22Rv1 (cell line): Measurements from ENCODE around the gene TMEM109.

Source experiments
- H3K27ac ChIP-seq: fragments of 450-650 bp; 2 replicates; pipeline ENCODE4 v1.5.1; 2017
- ZFX ChIP-seq: fragments of 450-650 bp; IDR thresholded peaks from 2 replicates; pipeline ENCODE4 v1.6.1; 2017; ENCODE audit warnings: antibody characterized with exemption, borderline replicate concordance
- TF ChIP-seq, protein P1 (sequence below): fragments of 450-650 bp; IDR thresholded peaks from 2 replicates; pipeline ENCODE4 v1.5.1; 2017; ENCODE audit warnings: mild to moderate bottlenecking

The TMEM109 gene

GRCh38 chr11:60875366-60876167 lies 38.4 kb upstream of the TMEM109 start:
- no peak for TF ChIP-seq ZFX
- TF ChIP-seq, protein P1, sequence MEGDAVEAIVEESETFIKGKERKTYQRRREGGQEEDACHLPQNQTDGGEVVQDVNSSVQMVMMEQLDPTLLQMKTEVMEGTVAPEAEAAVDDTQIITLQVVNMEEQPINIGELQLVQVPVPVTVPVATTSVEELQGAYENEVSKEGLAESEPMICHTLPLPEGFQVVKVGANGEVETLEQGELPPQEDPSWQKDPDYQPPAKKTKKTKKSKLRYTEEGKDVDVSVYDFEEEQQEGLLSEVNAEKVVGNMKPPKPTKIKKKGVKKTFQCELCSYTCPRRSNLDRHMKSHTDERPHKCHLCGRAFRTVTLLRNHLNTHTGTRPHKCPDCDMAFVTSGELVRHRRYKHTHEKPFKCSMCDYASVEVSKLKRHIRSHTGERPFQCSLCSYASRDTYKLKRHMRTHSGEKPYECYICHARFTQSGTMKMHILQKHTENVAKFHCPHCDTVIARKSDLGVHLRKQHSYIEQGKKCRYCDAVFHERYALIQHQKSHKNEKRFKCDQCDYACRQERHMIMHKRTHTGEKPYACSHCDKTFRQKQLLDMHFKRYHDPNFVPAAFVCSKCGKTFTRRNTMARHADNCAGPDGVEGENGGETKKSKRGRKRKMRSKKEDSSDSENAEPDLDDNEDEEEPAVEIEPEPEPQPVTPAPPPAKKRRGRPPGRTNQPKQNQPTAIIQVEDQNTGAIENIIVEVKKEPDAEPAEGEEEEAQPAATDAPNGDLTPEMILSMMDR = no peak

DNA sequence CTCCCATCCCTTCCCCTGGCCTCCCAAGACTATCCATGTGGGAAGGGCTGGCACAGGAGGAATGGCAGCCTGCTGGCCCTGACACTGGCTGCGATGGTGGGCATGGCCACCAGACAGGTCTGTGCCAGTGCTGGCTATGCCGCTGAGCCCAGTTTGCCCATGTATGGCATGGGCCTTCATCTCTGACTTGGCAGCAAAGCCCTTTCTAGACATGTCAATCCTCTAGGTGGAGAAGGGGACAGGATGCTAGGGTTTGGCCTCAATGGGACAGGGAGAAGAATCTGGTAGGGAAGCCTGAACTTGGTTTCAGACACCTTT lies 37.8 kb upstream of the TMEM109 start:
- TF ChIP-seq ZFX = no peak
- TF ChIP-seq, protein P1 = no peak
- H3K27ac ChIP-seq = no peak overlapping the region

More at GRCh38 chr11:60875366-60876167, 38.4 kb upstream of the TMEM109 start:
- H3K27ac ChIP-seq = no peak overlapping the region

DNA sequence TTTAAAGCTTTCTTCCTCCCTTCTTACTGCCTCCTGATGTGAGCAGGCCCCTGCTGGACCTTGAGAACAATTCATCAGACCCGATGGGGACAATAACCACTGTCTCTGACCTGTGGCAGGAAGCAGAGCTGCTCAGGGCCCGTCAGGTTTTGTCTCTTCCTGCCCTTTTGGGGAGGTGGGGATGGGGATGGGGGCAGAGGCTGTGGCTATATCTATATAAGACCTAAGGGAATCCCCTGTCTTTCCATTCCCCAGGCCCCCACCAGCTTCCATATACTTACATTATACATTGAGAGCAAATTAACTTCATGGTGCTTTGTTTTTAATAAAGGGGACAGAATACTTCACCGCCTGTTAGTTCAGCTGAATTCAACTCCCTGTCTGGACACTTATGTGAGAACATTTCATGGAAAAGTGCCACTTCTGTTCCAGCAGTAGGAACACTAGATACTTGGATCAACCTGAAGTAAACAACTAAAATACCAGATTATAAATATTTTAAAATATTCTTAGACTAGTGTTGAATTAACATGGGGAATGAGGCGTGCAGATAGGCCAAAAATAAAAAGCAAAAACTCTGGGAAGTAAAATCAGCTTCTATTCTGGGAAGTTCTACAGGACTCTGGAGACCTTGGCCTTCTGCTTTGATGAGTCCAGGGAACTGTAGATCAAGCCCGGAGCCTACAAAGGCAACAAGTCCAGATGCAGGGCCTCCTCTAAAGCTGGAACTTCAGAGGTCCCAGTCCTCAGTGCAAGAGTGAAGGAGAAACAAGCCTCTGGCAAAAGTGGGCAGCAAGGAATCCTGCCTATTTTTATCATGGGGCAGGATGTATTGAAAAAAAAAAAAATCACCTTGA lies 35.5 kb upstream of the TMEM109 start:
- no peak for TF ChIP-seq ZFX
- TF ChIP-seq, protein P1 = no peak
- H3K27ac ChIP-seq = no peak overlapping the region

DNA sequence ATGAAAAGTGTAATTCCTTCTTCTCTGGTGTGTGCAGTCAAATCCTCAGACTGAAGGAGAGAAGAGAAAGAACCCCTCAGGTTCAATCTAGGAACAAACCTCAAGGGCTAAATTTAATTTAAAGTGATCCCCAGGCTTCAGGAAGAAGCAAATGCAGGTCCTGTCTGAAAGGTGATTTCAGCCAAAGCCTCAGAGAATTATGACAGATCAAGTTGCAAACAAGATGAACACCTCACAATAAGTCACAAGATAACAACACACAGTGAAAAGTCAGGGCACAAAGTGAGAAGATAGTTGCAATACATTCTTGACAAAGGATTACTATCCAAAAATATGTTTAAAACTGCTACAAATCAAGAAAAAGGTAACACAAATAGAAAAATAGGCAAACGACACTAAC lies 34.9 kb upstream of the TMEM109 start:
- TF ChIP-seq, protein P1 = no peak
- TF ChIP-seq ZFX = no peak
- H3K27ac ChIP-seq = no peak overlapping the region

DNA sequence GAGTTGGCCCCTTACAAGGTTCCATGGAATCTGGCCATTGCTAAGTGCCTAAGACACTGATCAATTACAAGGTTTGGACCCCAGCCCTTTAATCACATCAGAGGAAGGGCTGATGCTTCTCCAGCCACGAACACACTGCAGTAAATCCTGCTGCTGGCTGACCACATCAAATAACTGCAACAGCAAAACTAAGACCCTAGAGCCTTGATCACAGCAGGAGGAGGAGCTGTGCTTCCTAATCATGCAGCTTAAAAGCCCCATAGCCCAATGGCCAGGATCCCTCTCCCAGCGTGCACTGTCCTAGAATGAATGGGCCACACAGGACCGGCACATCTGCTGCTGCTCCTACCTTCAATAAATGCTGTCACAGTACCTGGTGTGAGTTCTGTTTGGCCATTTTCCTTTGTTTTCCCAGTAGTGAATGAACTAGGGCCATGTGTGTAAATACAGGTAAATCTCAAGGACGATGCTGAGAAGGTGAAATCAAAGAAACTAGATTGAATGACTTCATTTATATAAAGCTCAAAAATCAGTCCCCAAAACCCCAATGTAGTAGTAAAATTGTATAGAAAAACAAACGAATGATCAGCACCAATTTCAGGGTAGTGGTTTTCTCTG lies 33.9 kb upstream of the TMEM109 start:
- no peak for TF ChIP-seq ZFX
- TF ChIP-seq, protein P1 = no peak
- no peak overlapping the region for H3K27ac ChIP-seq

DNA sequence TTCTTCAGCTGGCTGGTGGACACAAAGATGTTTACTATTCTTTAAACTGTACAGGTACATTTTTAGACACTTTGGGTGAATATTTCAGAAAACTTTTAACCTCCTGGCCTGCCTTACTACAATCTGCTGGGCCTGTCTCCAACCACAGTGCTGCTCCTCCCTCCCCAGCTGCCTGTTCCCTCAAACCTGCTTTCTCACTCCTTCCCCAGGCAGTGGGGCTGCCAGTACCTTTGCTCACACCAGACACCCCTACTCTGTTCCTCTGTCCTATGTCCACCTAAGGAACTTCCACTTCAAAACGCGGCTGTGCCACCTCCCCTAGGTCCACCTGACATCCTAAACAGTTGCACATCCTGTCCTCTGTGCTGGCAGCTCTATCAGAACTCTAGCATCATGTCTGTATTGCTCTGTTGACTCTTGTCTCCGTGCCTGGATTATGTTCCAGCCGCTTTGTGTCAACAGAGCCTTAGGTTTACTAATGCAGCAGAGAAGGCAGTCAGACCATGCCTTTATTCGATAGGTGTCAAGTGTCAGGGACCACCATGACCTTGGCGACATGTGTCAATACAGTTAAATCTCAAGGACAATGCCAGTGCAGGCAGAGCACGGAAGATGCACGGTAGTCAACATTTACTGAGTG lies 33.2 kb upstream of the TMEM109 start:
- H3K27ac ChIP-seq = no peak overlapping the region
- TF ChIP-seq ZFX = no peak
- TF ChIP-seq, protein P1 = no peak
